SK-N-SH treated with all-trans-retinoic acid at 6 μM for 48 hours (cell line): Measurements from ENCODE around the gene SLX9.

Experiments
- ATAC-seq: fragments of 200-7000 bp; cut with Tn5 transposase; 3 replicates; pipeline ENCODE4 v1.9.1; 2020; ENCODE audit warnings: mild to moderate bottlenecking, moderate library complexity
- ARNTL ChIP-seq: fragments of 450-650 bp; formaldehyde crosslinking; IDR thresholded peaks from 2 replicates; pipeline ENCODE4 v1.5.0; 2020; ENCODE audit warnings: low read depth, mild to moderate bottlenecking, moderate library complexity, borderline replicate concordance
- CSDC2 ChIP-seq: fragments of 250-450 bp; sonication (Bioruptor Pico); IDR thresholded peaks from 2 replicates; pipeline ENCODE4 v1.5.0; 2020; ENCODE audit warnings: mild to moderate bottlenecking, moderate library complexity
- ESRRG ChIP-seq: fragments of 250-450 bp; sonication (Bioruptor Pico); IDR thresholded peaks from 2 replicates; pipeline ENCODE4 v1.6.1; 2021; ENCODE audit warnings: mild to moderate bottlenecking
- ISL1 ChIP-seq: fragments of 250-450 bp; sonication (Bioruptor Pico); IDR thresholded peaks from 2 replicates; pipeline ENCODE4 v2.1.2; 2022; ENCODE audit warnings: mild to moderate bottlenecking, moderate library complexity
- OSR1 ChIP-seq: fragments of 250-450 bp; sonication (Bioruptor Pico); IDR thresholded peaks from 2 replicates; pipeline ENCODE4 v1.8.0; 2022; ENCODE audit warnings: moderate library complexity, mild to moderate bottlenecking, inconsistent platforms
- PATZ1 ChIP-seq: fragments of 250-450 bp; sonication (Bioruptor Pico); IDR thresholded peaks from 2 replicates; pipeline ENCODE4 v1.8.0; 2020; ENCODE audit warnings: mild to moderate bottlenecking, moderate library complexity, borderline replicate concordance
- PPARA ChIP-seq: fragments of 250-450 bp; sonication (Bioruptor Pico); IDR thresholded peaks from 2 replicates; pipeline ENCODE4 v1.5.0; 2020; ENCODE audit warnings: mild to moderate bottlenecking, borderline replicate concordance
- RARB ChIP-seq: fragments of 250-450 bp; sonication (Bioruptor Pico); IDR thresholded peaks from 2 replicates; pipeline ENCODE4 v1.8.0; 2021; ENCODE audit warnings: mild to moderate bottlenecking, moderate library complexity
- SNAI2 ChIP-seq: fragments of 250-450 bp; sonication (Bioruptor Pico); IDR thresholded peaks from 2 replicates; pipeline ENCODE4 v1.5.0; 2020; ENCODE audit warnings: mild to moderate bottlenecking, moderate library complexity
- TCF4 ChIP-seq: fragments of 250-450 bp; sonication (Bioruptor Pico); IDR thresholded peaks from 2 replicates; pipeline ENCODE4 v1.8.0; 2021; ENCODE audit warnings: mild to moderate bottlenecking, moderate library complexity, borderline replicate concordance
- TOX ChIP-seq: fragments of 250-450 bp; sonication (Bioruptor Pico); IDR thresholded peaks from 2 replicates; pipeline ENCODE4 v1.8.0; 2021; ENCODE audit warnings: mild to moderate bottlenecking, moderate library complexity, borderline replicate concordance
- ZC3H10 ChIP-seq: fragments of 250-450 bp; sonication (Bioruptor Pico); IDR thresholded peaks from 2 replicates; pipeline ENCODE4 v1.5.1; 2021; ENCODE audit warnings: mild to moderate bottlenecking, moderate library complexity
- ZFP3 ChIP-seq: fragments of 250-450 bp; sonication (Bioruptor Pico); IDR thresholded peaks from 2 replicates; pipeline ENCODE4 v1.5.0; 2020; ENCODE audit warnings: mild to moderate bottlenecking, moderate library complexity
- ZFP30 ChIP-seq: fragments of 450-650 bp; formaldehyde crosslinking; IDR thresholded peaks from 2 replicates; pipeline ENCODE4 v1.5.0; 2022; ENCODE audit warnings: mild to moderate bottlenecking, moderate library complexity
- ZNF565 ChIP-seq: fragments of 450-650 bp; formaldehyde crosslinking; conservative IDR thresholded peaks from 2 replicates; pipeline ENCODE4 v1.5.0; 2020; ENCODE audit warnings: low read depth, mild to moderate bottlenecking, moderate library complexity
- ZNF70 ChIP-seq: fragments of 450-650 bp; formaldehyde crosslinking; IDR thresholded peaks from 2 replicates; pipeline ENCODE4 v1.5.0; 2020; ENCODE audit warnings: mild to moderate bottlenecking, moderate library complexity
- ZNF8 ChIP-seq: fragments of 450-650 bp; formaldehyde crosslinking; IDR thresholded peaks from 2 replicates; pipeline ENCODE4 v1.5.0; 2020; ENCODE audit warnings: mild to moderate bottlenecking, moderate library complexity
- TF ChIP-seq, protein P1 (sequence below): fragments of 250-450 bp; sonication (Bioruptor Pico); IDR thresholded peaks from 2 replicates; pipeline ENCODE4 v1.5.1; 2020; ENCODE audit warnings: low read depth, mild to moderate bottlenecking, moderate library complexity
- TF ChIP-seq, protein P2 (sequence below): fragments of 250-450 bp; sonication (Bioruptor Pico); IDR thresholded peaks from 2 replicates; pipeline ENCODE4 v1.8.0; 2021; ENCODE audit warnings: low read depth, mild to moderate bottlenecking, moderate library complexity, borderline replicate concordance
- TF ChIP-seq, protein P3 (sequence below): fragments of 250-450 bp; sonication (Bioruptor Pico); IDR thresholded peaks from 2 replicates; pipeline ENCODE4 v1.5.1; 2021; ENCODE audit warnings: mild to moderate bottlenecking, moderate library complexity

The SLX9 gene

DNA sequence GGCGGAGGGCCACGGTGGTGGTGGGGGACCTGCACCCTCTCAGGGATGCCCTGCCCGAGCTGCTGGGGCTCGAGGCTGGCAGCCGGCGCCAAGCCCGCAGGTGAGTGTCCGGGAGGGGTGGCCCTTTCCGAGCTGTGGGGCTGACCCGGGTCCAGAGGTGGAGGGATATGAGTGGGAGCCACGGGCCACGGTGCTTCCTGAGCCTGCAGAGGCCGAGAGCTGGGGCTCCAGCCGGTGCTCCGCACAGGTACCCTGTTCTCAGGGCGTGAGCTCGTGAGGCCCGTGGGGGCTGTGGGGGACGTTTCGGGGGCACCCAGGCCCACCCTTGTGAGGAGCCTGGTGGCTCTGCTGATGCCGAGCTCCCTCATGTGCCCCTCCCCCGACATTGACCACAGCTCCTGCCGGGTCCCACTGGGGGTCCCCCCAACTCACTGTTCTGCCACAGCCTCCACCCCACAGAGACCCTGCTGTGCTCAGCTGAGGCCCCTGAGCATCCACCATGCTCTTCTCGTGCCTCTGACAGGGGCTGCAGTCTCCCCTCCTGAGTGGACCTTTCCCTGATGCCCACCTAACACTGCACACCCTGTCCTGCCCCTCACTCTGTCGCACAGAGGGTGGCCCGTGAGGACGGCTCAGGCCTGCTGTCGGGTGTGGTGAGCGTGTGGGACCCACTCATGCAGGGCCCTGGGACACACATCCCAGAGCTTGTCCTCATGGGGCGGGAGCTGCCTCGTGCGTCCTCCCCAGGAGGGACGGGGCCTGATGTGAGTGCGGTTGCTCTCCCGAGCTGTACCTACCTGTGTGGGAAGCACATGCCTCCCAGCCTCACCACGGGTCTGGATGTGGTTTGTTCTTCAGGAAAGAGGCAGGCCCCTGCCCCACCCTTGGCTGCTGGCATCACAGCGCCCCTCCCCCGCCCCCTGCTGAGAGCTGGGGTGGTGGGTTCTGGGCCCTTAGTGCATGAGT lies 27.5 kb downstream of the SLX9 start:
- no peak for TF ChIP-seq ESRRG
- TF ChIP-seq RARB (CRISPR knock-in tag) = no peak
- TF ChIP-seq TCF4 = no peak
- TF ChIP-seq PATZ1 (CRISPR knock-in tag) = no peak
- TF ChIP-seq, protein P1, sequence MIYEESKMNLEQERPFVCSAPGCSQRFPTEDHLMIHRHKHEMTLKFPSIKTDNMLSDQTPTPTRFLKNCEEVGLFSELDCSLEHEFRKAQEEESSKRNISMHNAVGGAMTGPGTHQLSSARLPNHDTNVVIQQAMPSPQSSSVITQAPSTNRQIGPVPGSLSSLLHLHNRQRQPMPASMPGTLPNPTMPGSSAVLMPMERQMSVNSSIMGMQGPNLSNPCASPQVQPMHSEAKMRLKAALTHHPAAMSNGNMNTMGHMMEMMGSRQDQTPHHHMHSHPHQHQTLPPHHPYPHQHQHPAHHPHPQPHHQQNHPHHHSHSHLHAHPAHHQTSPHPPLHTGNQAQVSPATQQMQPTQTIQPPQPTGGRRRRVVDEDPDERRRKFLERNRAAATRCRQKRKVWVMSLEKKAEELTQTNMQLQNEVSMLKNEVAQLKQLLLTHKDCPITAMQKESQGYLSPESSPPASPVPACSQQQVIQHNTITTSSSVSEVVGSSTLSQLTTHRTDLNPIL (CRISPR knock-in tag) = no peak
- TF ChIP-seq SNAI2 (CRISPR knock-in tag) = no peak
- no peak for TF ChIP-seq ZFP3 (CRISPR knock-in tag)
- TF ChIP-seq ISL1 (CRISPR knock-in tag) = no peak
- no peak for TF ChIP-seq ZC3H10 (CRISPR knock-in tag)
- TF ChIP-seq ZFP30 (CRISPR knock-in tag) = no peak
- no peak for TF ChIP-seq OSR1
- no peak for TF ChIP-seq ARNTL (CRISPR knock-in tag)
- TF ChIP-seq, all 23 proteins: peak for 0

GRCh38 chr21:44969066-44969670 lies 29.3 kb downstream of the SLX9 start:
- no peak for TF ChIP-seq OSR1
- no peak for TF ChIP-seq SNAI2 (CRISPR knock-in tag)
- no peak for TF ChIP-seq RARB (CRISPR knock-in tag)
- TF ChIP-seq PPARA (CRISPR knock-in tag) = no peak
- TF ChIP-seq, protein P1 (CRISPR knock-in tag) = no peak
- TF ChIP-seq TOX (CRISPR knock-in tag) = no peak
- TF ChIP-seq, protein P2, sequence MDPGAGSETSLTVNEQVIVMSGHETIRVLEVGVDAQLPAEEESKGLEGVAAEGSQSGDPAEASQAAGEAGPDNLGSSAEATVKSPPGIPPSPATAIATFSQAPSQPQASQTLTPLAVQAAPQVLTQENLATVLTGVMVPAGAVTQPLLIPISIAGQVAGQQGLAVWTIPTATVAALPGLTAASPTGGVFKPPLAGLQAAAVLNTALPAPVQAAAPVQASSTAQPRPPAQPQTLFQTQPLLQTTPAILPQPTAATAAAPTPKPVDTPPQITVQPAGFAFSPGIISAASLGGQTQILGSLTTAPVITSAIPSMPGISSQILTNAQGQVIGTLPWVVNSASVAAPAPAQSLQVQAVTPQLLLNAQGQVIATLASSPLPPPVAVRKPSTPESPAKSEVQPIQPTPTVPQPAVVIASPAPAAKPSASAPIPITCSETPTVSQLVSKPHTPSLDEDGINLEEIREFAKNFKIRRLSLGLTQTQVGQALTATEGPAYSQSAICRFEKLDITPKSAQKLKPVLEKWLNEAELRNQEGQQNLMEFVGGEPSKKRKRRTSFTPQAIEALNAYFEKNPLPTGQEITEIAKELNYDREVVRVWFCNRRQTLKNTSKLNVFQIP = no peak
- TF ChIP-seq ZC3H10 (CRISPR knock-in tag) = no peak
- TF ChIP-seq ZNF8 (CRISPR knock-in tag) = no peak
- TF ChIP-seq CSDC2 (CRISPR knock-in tag) = no peak
- TF ChIP-seq ARNTL (CRISPR knock-in tag) = no peak
- TF ChIP-seq ZNF565 (CRISPR knock-in tag) = no peak
- TF ChIP-seq ESRRG = no peak
- no peak for TF ChIP-seq ZNF70
- TF ChIP-seq, protein P3, sequence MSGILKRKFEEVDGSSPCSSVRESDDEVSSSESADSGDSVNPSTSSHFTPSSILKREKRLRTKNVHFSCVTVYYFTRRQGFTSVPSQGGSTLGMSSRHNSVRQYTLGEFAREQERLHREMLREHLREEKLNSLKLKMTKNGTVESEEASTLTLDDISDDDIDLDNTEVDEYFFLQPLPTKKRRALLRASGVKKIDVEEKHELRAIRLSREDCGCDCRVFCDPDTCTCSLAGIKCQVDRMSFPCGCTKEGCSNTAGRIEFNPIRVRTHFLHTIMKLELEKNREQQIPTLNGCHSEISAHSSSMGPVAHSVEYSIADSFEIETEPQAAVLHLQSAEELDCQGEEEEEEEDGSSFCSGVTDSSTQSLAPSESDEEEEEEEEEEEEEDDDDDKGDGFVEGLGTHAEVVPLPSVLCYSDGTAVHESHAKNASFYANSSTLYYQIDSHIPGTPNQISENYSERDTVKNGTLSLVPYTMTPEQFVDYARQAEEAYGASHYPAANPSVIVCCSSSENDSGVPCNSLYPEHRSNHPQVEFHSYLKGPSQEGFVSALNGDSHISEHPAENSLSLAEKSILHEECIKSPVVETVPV (CRISPR knock-in tag) = no peak
- ATAC-seq = no peak

More for the DNA sequence above, 27.5 kb downstream of the SLX9 start:
- no peak for ATAC-seq
